A673 (cell line): ENCODE data around the gene LEO1. TPM values are rescaled to one million over a fixed set of nuclear protein-coding genes. Genes with fewer than 3 reads are reported as not detected.

Experiments used
- BruUV-seq: library from RNA; stranded (reverse); fragments of 400-500 nt; replicated peaks from 2 replicates; lab custom pipeline; 2021; lab: Mats Ljungman, UMichigan
- CTCF ChIA-PET: fragments of 300-600 bp; sonication (Branson Sonifier 250); formaldehyde crosslinking; loops from one replicate; lab custom pipeline; 2022; ENCODE audit warnings: antibody characterized with exemption; lab: Charles Lee
- POLR2A ChIA-PET: fragments of 300-600 bp; sonication (Branson Sonifier 250); formaldehyde crosslinking; loops from one replicate; lab custom pipeline; 2022; ENCODE audit warnings: antibody characterized with exemption; ENCODE audit not compliant: low non-redundant PET; lab: Charles Lee
- DNase-seq: peaks from one replicate; pipeline ENCODE4 v3.0.0-alpha.2; 2015; ENCODE audit warnings: low spot score
- H3K27ac ChIP-seq: fragments of 200-600 bp; sonication (generic); 2 replicates; pipeline ENCODE4 v1.5.1; 2016; ENCODE audit warnings: mixed run types, low read depth, mild to moderate bottlenecking, mixed read lengths, antibody characterized with exemption, low read length; ENCODE audit not compliant: poor library complexity, severe bottlenecking
- H3K27me3 ChIP-seq: fragments of 200-600 bp; sonication (generic); replicated peaks from 2 replicates; pipeline ENCODE4 v1.6.1; 2017; ENCODE audit warnings: mixed run types, low read depth, mild to moderate bottlenecking, mixed read lengths, antibody characterized with exemption, low read length; ENCODE audit not compliant: insufficient read depth, poor library complexity
- H3K36me3 ChIP-seq: fragments of 200-600 bp; sonication (generic); 2 replicates; pipeline ENCODE4 v1.6.1; 2016; ENCODE audit warnings: mixed run types, mild to moderate bottlenecking, mixed read lengths, antibody characterized with exemption, low read length; ENCODE audit not compliant: insufficient read depth, poor library complexity, severe bottlenecking
- H3K4me1 ChIP-seq: fragments of 200-600 bp; sonication (generic); 2 replicates; pipeline ENCODE4 v1.6.1; 2017; ENCODE audit warnings: mixed run types, mild to moderate bottlenecking, mixed read lengths, antibody characterized with exemption, low read length; ENCODE audit not compliant: insufficient read depth, poor library complexity, severe bottlenecking
- H3K4me3 ChIP-seq: fragments of 200-600 bp; sonication (generic); 2 replicates; pipeline ENCODE4 v1.5.1; 2016; ENCODE audit warnings: low read depth, mixed run types, mild to moderate bottlenecking, mixed read lengths, low read length; ENCODE audit not compliant: poor library complexity, severe bottlenecking
- H3K9me3 ChIP-seq: fragments of 200-600 bp; sonication (generic); 2 replicates; pipeline ENCODE4 v1.6.1; 2016; ENCODE audit warnings: mixed run types, low read depth, mild to moderate bottlenecking, mixed read lengths, antibody characterized with exemption, low read length; ENCODE audit not compliant: poor library complexity, severe bottlenecking
- EZH2 ChIP-seq: fragments of 200-600 bp; sonication (generic); IDR thresholded peaks from 2 replicates; pipeline ENCODE4 v1.6.1; 2017; ENCODE audit warnings: borderline replicate concordance, low read depth, mild to moderate bottlenecking, mixed read lengths, antibody characterized with exemption, low read length; ENCODE audit not compliant: poor library complexity, severe bottlenecking
- intact Hi-C: fragments of 100-400 bp; cut with micrococcal nuclease; formaldehyde crosslinking; loops from one replicate; pipeline ENCODE4 v1.10.0; 2022; ENCODE audit not compliant: unreplicated experiment
- total RNA-seq: library from RNA; stranded (reverse); gene quantifications from 2 replicates; pipeline ENCODE4 v1.2.3, GENCODE V29; 2021
- TF ChIP-seq, protein P1 (sequence below): fragments of 300-800, 200-600 bp; sonication (generic); conservative IDR thresholded peaks from 2 replicates; pipeline ENCODE4 v1.5.1; 2017; ENCODE audit warnings: low read depth, mild to moderate bottlenecking, antibody characterized with exemption, low read length, moderate library complexity, mixed read lengths

Gene LEO1
- total RNA-seq, 1 experiment from 2014 or later = 40.0 TPM

DNA sequence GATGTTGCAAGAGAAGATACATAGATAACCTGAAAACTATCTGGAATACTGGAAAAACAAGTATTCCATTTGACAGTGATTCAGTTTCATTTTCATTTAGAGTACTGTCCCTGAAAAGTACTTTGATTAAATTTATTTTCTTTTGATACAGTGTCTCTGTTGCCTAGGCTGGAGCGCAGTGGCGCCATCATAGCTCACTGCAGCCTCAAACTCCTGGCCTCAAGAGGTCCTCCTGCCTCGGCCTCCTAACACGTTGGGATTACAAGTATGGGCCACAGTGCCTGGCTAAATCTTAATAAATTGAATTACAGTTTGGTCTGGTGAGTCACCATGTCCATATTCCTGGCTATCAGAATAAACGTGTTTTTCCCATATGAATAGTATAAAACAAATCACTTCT, 1.6 kb upstream of the LEO1 start:
- intact Hi-C loops = loop anchor here (10.0 kb wide), 1 partner anchor 762 kb away; no protein-coding TSS in a partner anchor
- CTCF ChIA-PET = no interaction called here
- POLR2A ChIA-PET = no interaction called here

DNA sequence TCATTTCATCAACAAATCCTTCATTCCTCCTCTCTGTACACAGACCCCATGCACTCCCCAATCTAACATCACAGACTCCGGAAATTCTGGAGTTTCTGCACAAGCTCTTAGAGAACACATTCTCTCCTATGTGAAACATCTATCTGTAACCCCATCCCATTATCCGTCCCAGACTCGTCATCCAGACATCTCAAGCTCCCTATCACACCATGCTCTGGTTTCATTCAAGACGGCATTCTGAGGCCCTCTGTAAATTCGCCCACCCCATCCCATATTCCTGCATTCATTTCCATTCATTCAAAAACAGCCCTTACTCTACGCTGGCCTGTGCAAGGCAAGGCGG, 575 bp downstream of the LEO1 start:
- Histone ChIP-seq H3K27me3 (no peaks in the 10 kb centered on the region), H3K4me1 (peaks cover 6% of the 10 kb centered on the region), H3K9me3 (peaks cover 9% of the 10 kb centered on the region), H3K36me3 (peaks cover 4% of the 10 kb centered on the region), H3K27ac (peak overlapping the region; percentile 92), H3K4me3 (peak overlapping the region; percentile 89)
- TF ChIP-seq, protein P1, sequence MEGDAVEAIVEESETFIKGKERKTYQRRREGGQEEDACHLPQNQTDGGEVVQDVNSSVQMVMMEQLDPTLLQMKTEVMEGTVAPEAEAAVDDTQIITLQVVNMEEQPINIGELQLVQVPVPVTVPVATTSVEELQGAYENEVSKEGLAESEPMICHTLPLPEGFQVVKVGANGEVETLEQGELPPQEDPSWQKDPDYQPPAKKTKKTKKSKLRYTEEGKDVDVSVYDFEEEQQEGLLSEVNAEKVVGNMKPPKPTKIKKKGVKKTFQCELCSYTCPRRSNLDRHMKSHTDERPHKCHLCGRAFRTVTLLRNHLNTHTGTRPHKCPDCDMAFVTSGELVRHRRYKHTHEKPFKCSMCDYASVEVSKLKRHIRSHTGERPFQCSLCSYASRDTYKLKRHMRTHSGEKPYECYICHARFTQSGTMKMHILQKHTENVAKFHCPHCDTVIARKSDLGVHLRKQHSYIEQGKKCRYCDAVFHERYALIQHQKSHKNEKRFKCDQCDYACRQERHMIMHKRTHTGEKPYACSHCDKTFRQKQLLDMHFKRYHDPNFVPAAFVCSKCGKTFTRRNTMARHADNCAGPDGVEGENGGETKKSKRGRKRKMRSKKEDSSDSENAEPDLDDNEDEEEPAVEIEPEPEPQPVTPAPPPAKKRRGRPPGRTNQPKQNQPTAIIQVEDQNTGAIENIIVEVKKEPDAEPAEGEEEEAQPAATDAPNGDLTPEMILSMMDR = no peak
- no peak for TF ChIP-seq EZH2
- intact Hi-C loops = loop anchor here (10.0 kb wide), 1 partner anchor 764 kb away; no protein-coding TSS in a partner anchor
- BruUV-seq = TSS peak; percentile 83
- CTCF ChIA-PET = interaction anchor here (1.0 kb wide), 1 partner anchor 108 kb away, joined by 7 read pairs; no protein-coding TSS in a partner anchor
- no peak for DNase-seq
- POLR2A ChIA-PET = no interaction called here

More for the DNA sequence above, 1.6 kb upstream of the LEO1 start:
- BruUV-seq = TSS peak; percentile 60
- H3K4me3 ChIP-seq = no peak overlapping the region
- H3K36me3 ChIP-seq = no peaks in the 10 kb centered on the region
- no peak overlapping the region for H3K27ac ChIP-seq
- TF ChIP-seq, protein P1 = no peak
- TF ChIP-seq EZH2 = no peak
- peaks cover 6% of the 10 kb centered on the region for H3K4me1 ChIP-seq
- DNase-seq = no peak
- no peaks in the 10 kb centered on the region for H3K9me3 ChIP-seq
- H3K27me3 ChIP-seq = no peaks in the 10 kb centered on the region

- Histone ChIP-seq H3K27me3 (no peaks in the 10 kb centered on the region), H3K4me3 (peak overlapping the region; percentile 89), H3K36me3 (peaks cover 4% of the 10 kb centered on the region), H3K27ac (peak overlapping the region; percentile 92), H3K4me1 (peaks cover 6% of the 10 kb centered on the region), H3K9me3 (peaks cover 9% of the 10 kb centered on the region)
- BruUV-seq = no TSS peak
- ChIA-PET POLR2A (no interaction called here), CTCF (no interaction called here)
- TF ChIP-seq EZH2 = no peak
- TF ChIP-seq, protein P1 = no peak
- no peak for DNase-seq
- intact Hi-C loops = loop anchor here (10.0 kb wide), 1 partner anchor 765 kb away; no protein-coding TSS in a partner anchor
Measured at GRCh38 chr15:51970132-51970817, 1.3 kb downstream of the LEO1 start.
